Left ventricle myocardium inferior (tissue), 1 donor: ENCODE measurements around the gene CDK1. TPM values are rescaled to one million over a fixed set of nuclear protein-coding genes. Genes with fewer than 3 reads are reported as not detected.

Experiments
- DNase-seq: peaks from one replicate; pipeline ENCODE4 v3.0.0-alpha.2; 2020
- H3K27ac ChIP-seq: fragments of 200-600 bp; replicated peaks from 2 replicates; pipeline ENCODE4 v1.8.0; 2021
- H3K27me3 ChIP-seq: fragments of 200-600 bp; 2 replicates; pipeline ENCODE4 v1.8.0; 2021; ENCODE audit warnings: low read depth
- H3K36me3 ChIP-seq: fragments of 200-600 bp; 2 replicates; pipeline ENCODE4 v1.8.0; 2021
- H3K4me1 ChIP-seq: fragments of 200-600 bp; 2 replicates; pipeline ENCODE4 v1.8.0; 2021
- H3K4me3 ChIP-seq: fragments of 200-600 bp; 2 replicates; pipeline ENCODE4 v1.8.0; 2021; ENCODE audit warnings: mild to moderate bottlenecking, moderate library complexity
- H3K9me3 ChIP-seq: fragments of 200-600 bp; replicated peaks from 2 replicates; pipeline ENCODE4 v1.8.0; 2021
- CTCF ChIP-seq: fragments of 200-600 bp; IDR thresholded peaks from 2 replicates; pipeline ENCODE4 v1.8.0; 2021; ENCODE audit warnings: antibody characterized with exemption, mild to moderate bottlenecking, borderline replicate concordance
- intact Hi-C: fragments of 100-400 bp; cut with micrococcal nuclease; formaldehyde crosslinking; loops from one replicate; pipeline ENCODE4 v1.11.0; 2022
- total RNA-seq: library from RNA; stranded (reverse); fragmentation: NEBNext Ultra II Directional; extraction: Animal tissue kit (Norgen Biotek cat#: 25700); gene quantifications from one replicate; pipeline ENCODE4 v1.2.1, GENCODE V29; 2021
- donor health status: DM: no; HTN: yes; CAD: no; lungs with severe emphysema.

The CDK1 gene
- total RNA-seq, 1 donor from 2014 or later: 1.5 TPM

- Histone ChIP-seq H3K27ac (no peak overlapping the region), H3K4me3 (no peak overlapping the region), H3K36me3 (no peaks in the 10 kb centered on the region), H3K27me3 (no peaks in the 10 kb centered on the region), H3K4me1 (no peaks in the 10 kb centered on the region), H3K9me3 (no peaks in the 10 kb centered on the region)
- no peak for DNase-seq
- intact Hi-C loops: no loop called here
- TF ChIP-seq CTCF: no peak
Observed at GRCh38 chr10:60789340-60789739, 11.1 kb downstream of the CDK1 start.

- H3K27me3 ChIP-seq: no peaks in the 10 kb centered on the region
- no peak for DNase-seq
- no peak for TF ChIP-seq CTCF
- no peak overlapping the region for H3K27ac ChIP-seq
- no peaks in the 10 kb centered on the region for H3K9me3 ChIP-seq
- no peaks in the 10 kb centered on the region for H3K4me1 ChIP-seq
- H3K4me3 ChIP-seq: no peak overlapping the region
- no peaks in the 10 kb centered on the region for H3K36me3 ChIP-seq
- intact Hi-C loops: no loop called here
Observed at GRCh38 chr10:60794953-60795352, 16.7 kb downstream of the CDK1 start.

- no peak overlapping the region for H3K4me3 ChIP-seq
- TF ChIP-seq CTCF: no peak
- intact Hi-C loops: no loop called here
- H3K9me3 ChIP-seq: no peaks in the 10 kb centered on the region
- no peak overlapping the region for H3K27ac ChIP-seq
- no peak for DNase-seq
- H3K4me1 ChIP-seq: no peaks in the 10 kb centered on the region
- H3K27me3 ChIP-seq: no peaks in the 10 kb centered on the region
- no peaks in the 10 kb centered on the region for H3K36me3 ChIP-seq
Observed at GRCh38 chr10:60795465-60796202, 17.4 kb downstream of the CDK1 start.

GRCh38 chr10:60796481-60796880 lies 18.2 kb downstream of the CDK1 start:
- intact Hi-C loops: no loop called here
- Histone ChIP-seq H3K36me3 (no peaks in the 10 kb centered on the region), H3K27ac (no peak overlapping the region), H3K4me3 (no peak overlapping the region), H3K27me3 (no peaks in the 10 kb centered on the region), H3K4me1 (peaks cover 2% of the 10 kb centered on the region), H3K9me3 (no peaks in the 10 kb centered on the region)
- no peak for TF ChIP-seq CTCF
- DNase-seq: no peak

GRCh38 chr10:60797200-60797599 lies 18.9 kb downstream of the CDK1 start:
- Histone ChIP-seq H3K4me3 (no peak overlapping the region), H3K4me1 (peaks cover 5% of the 10 kb centered on the region), H3K27me3 (no peaks in the 10 kb centered on the region), H3K27ac (no peak overlapping the region), H3K36me3 (no peaks in the 10 kb centered on the region), H3K9me3 (no peaks in the 10 kb centered on the region)
- intact Hi-C loops: no loop called here
- no peak for DNase-seq
- TF ChIP-seq CTCF: no peak
